ENCODE measurements around the gene CST9. TPM values are rescaled to one million over a fixed set of nuclear protein-coding genes. Genes with fewer than 3 reads are reported as not detected.

The CST9 gene
- total RNA-seq, 1 donor = not detected

GRCh38 chr20:23554401-23554800, 51.3 kb downstream of the CST9 start:
- no peak for DNase-seq (ENCODE audit: low read depth)
- no peak overlapping the region for H3K4me3 ChIP-seq (ENCODE audit: low read depth, low read length)
- TF ChIP-seq, protein P1, sequence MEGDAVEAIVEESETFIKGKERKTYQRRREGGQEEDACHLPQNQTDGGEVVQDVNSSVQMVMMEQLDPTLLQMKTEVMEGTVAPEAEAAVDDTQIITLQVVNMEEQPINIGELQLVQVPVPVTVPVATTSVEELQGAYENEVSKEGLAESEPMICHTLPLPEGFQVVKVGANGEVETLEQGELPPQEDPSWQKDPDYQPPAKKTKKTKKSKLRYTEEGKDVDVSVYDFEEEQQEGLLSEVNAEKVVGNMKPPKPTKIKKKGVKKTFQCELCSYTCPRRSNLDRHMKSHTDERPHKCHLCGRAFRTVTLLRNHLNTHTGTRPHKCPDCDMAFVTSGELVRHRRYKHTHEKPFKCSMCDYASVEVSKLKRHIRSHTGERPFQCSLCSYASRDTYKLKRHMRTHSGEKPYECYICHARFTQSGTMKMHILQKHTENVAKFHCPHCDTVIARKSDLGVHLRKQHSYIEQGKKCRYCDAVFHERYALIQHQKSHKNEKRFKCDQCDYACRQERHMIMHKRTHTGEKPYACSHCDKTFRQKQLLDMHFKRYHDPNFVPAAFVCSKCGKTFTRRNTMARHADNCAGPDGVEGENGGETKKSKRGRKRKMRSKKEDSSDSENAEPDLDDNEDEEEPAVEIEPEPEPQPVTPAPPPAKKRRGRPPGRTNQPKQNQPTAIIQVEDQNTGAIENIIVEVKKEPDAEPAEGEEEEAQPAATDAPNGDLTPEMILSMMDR (IDR thresholded peaks at IDR 0.05; ENCODE audit: insufficient read depth, low read depth, low read length) = no peak

Other genes with a start within 250 kb of the CST9 start
- 17.7 and 19.4 TPM in 2 replicates for gene GZF1, start 243.7 kb downstream of the CST9 start, total RNA-seq
- 9.5 and 9.7 TPM in 2 replicates for gene NAPB, start 184.4 kb downstream of the CST9 start, total RNA-seq
- gene CSTL1, start 166.2 kb downstream of the CST9 start, total RNA-seq = not detected in 2 replicates
- gene CST11, start 153.0 kb downstream of the CST9 start, total RNA-seq = not detected in 2 replicates
- not detected in 2 replicates for gene CST8, start 114.8 kb downstream of the CST9 start, total RNA-seq
- not detected in 2 replicates for gene CST9L, start 37.4 kb downstream of the CST9 start, total RNA-seq
- 55.3 and 123 TPM in 2 replicates for gene CST3, start 32.0 kb upstream of the CST9 start, total RNA-seq
- 0.32 TPM in 1 of 2 replicates, not detected in the other for gene CST4, start 83.1 kb upstream of the CST9 start, total RNA-seq
- 3.9 and 11.3 TPM in 2 replicates for gene CST1, start 145.0 kb upstream of the CST9 start, total RNA-seq
- not detected in 2 replicates for gene CST2, start 220.8 kb upstream of the CST9 start, total RNA-seq